Loucy (cell line): Measurements from ENCODE around the gene ADD1.
A peak's percentile ranks its signal among the peaks of the same experiment; 100 is the strongest.

Experiments
- H2AFZ ChIP-seq: fragments of 200-600 bp; sonication (generic); 2 replicates; pipeline ENCODE4 v1.6.0; 2016; ENCODE audit warnings: antibody characterized with exemption, mild to moderate bottlenecking, low read length, moderate library complexity
- H3F3A ChIP-seq: fragments of 200-600 bp; 2 replicates; pipeline ENCODE4 v1.6.0; 2016; ENCODE audit warnings: antibody characterized with exemption, low read depth, mild to moderate bottlenecking
- H3K27me3 ChIP-seq: fragments of 200-600 bp; sonication (generic); 2 replicates; pipeline ENCODE4 v1.6.1; 2014; ENCODE audit warnings: low read length, mild to moderate bottlenecking; ENCODE audit not compliant: insufficient read depth, poor library complexity, severe bottlenecking
- H3K36me3 ChIP-seq: fragments of 200-600 bp; sonication (generic); 2 replicates; pipeline ENCODE4 v1.6.1; 2016; ENCODE audit warnings: low read length; ENCODE audit not compliant: insufficient read depth
- H3K4me1 ChIP-seq: fragments of 200-600 bp; sonication (generic); 2 replicates; pipeline ENCODE4 v1.5.1; 2014; ENCODE audit warnings: low read length, mild to moderate bottlenecking; ENCODE audit not compliant: insufficient read depth, poor library complexity, severe bottlenecking
- H3K4me2 ChIP-seq: fragments of 200-600 bp; sonication (generic); 2 replicates; pipeline ENCODE4 v1.6.0; 2014; ENCODE audit warnings: antibody characterized with exemption, low read length, low read depth, mild to moderate bottlenecking; ENCODE audit not compliant: poor library complexity, severe bottlenecking
- H3K4me3 ChIP-seq: fragments of 200-600 bp; sonication (generic); 2 replicates; pipeline ENCODE4 v1.5.1; 2014; ENCODE audit warnings: low read length, mild to moderate bottlenecking, mixed read lengths; ENCODE audit not compliant: poor library complexity, severe bottlenecking
- H3K79me2 ChIP-seq: fragments of 200-600 bp; sonication (generic); 2 replicates; pipeline ENCODE4 v1.6.1; 2014; ENCODE audit warnings: low read length; ENCODE audit not compliant: insufficient read depth
- H3K9ac ChIP-seq: fragments of 200-600 bp; sonication (generic); 2 replicates; pipeline ENCODE4 v1.6.0; 2014; ENCODE audit warnings: mild to moderate bottlenecking, low read depth, low read length, moderate library complexity; ENCODE audit not compliant: poor library complexity, severe bottlenecking
- H3K9me2 ChIP-seq: fragments of 200-600 bp; sonication (generic); replicated peaks from 2 replicates; pipeline ENCODE4 v1.6.1; 2016; ENCODE audit warnings: low read depth, low read length, mixed read lengths
- H3K9me3 ChIP-seq: fragments of 200-600 bp; sonication (generic); 2 replicates; pipeline ENCODE4 v1.6.1; 2014; ENCODE audit warnings: mild to moderate bottlenecking, antibody characterized with exemption, low read length, low read depth; ENCODE audit not compliant: insufficient read depth
- H4K20me1 ChIP-seq: fragments of 200-600 bp; sonication (generic); 2 replicates; pipeline ENCODE4 v1.6.0; 2014; ENCODE audit warnings: antibody characterized with exemption, low read length, mild to moderate bottlenecking; ENCODE audit not compliant: insufficient read depth, poor library complexity, severe bottlenecking
- CTCF ChIP-seq: fragments of 200-600 bp; sonication (generic); conservative IDR thresholded peaks from 2 replicates; pipeline ENCODE4 v1.5.1; 2014; ENCODE audit warnings: mild to moderate bottlenecking, antibody characterized with exemption, low read length
- EZH2phosphoT487 ChIP-seq: fragments of 200-600 bp; IDR thresholded peaks from 2 replicates; pipeline ENCODE4 v1.6.1; 2018; ENCODE audit warnings: antibody characterized with exemption, mild to moderate bottlenecking, moderate library complexity, borderline replicate concordance

Gene ADD1

GRCh38 chr4:2852481-2852921, 8.9 kb downstream of the ADD1 start:
- Histone ChIP-seq H2AFZ (no peak overlapping the region), H3K4me1 (peaks cover 38% of the 10 kb centered on the region), H3K36me3 (peaks cover 16% of the 10 kb centered on the region; the same call in 1 of the 2 replicates), H3K9me2 (no peaks in the 10 kb centered on the region), H4K20me1 (peaks cover 34% of the 10 kb centered on the region), H3K4me3 (peak overlapping the region; percentile 36), H3F3A (no peaks in the 10 kb centered on the region; the same call in 1 of the 2 replicates), H3K9me3 (no peaks in the 10 kb centered on the region), H3K4me2 (peak overlapping the region; percentile 64), H3K79me2 (peaks cover 83% of the 10 kb centered on the region), H3K9ac (peak overlapping the region; percentile 43), H3K27me3 (no peaks in the 10 kb centered on the region)
- TF ChIP-seq CTCF (no peak), EZH2phosphoT487 (no peak)

GRCh38 chr4:2855584-2855983, 11.9 kb downstream of the ADD1 start:
- Histone ChIP-seq H3K9ac (no peak overlapping the region), H3K79me2 (peaks cover 86% of the 10 kb centered on the region), H3F3A (no peaks in the 10 kb centered on the region; the same call in 1 of the 2 replicates), H3K4me2 (no peak overlapping the region), H3K9me2 (no peaks in the 10 kb centered on the region), H4K20me1 (peaks cover 34% of the 10 kb centered on the region), H3K4me3 (no peak overlapping the region), H3K9me3 (no peaks in the 10 kb centered on the region), H3K4me1 (peaks cover 47% of the 10 kb centered on the region), H2AFZ (no peak overlapping the region), H3K36me3 (peaks cover 16% of the 10 kb centered on the region; the same call in 1 of the 2 replicates), H3K27me3 (no peaks in the 10 kb centered on the region)
- TF ChIP-seq CTCF: no peak
- TF ChIP-seq EZH2phosphoT487: no peak

GRCh38 chr4:2856266-2856665, 12.6 kb downstream of the ADD1 start:
- Histone ChIP-seq H3F3A (no peaks in the 10 kb centered on the region; the same call in 1 of the 2 replicates), H4K20me1 (peaks cover 32% of the 10 kb centered on the region), H3K4me3 (no peak overlapping the region), H3K9me3 (no peaks in the 10 kb centered on the region), H3K36me3 (peaks cover 16% of the 10 kb centered on the region; the same call in 1 of the 2 replicates), H2AFZ (no peak overlapping the region), H3K27me3 (no peaks in the 10 kb centered on the region), H3K9me2 (no peaks in the 10 kb centered on the region), H3K9ac (no peak overlapping the region), H3K79me2 (peaks cover 86% of the 10 kb centered on the region), H3K4me1 (peaks cover 44% of the 10 kb centered on the region), H3K4me2 (no peak overlapping the region)
- no peak for TF ChIP-seq EZH2phosphoT487
- TF ChIP-seq CTCF: no peak
